IPS-20b (cell line): ENCODE measurements around the gene FECH.

Source experiments
- H3K27ac ChIP-seq: one replicate; pipeline ENCODE4 v1.5.1; 2013; ENCODE audit warnings: low read length
- H3K27me3 ChIP-seq: 2 replicates; pipeline ENCODE4 v1.6.1; 2013; ENCODE audit warnings: mild to moderate bottlenecking, low read length, inconsistent platforms; ENCODE audit not compliant: insufficient read depth
- H3K36me3 ChIP-seq: 2 replicates; pipeline ENCODE4 v1.6.1; 2013; ENCODE audit warnings: low read depth, mild to moderate bottlenecking, inconsistent platforms, low read length, moderate library complexity; ENCODE audit not compliant: insufficient read depth
- H3K4me1 ChIP-seq: 2 replicates; pipeline ENCODE4 v1.6.1; 2013; ENCODE audit warnings: mild to moderate bottlenecking, control low read depth, inconsistent platforms, low read length, moderate library complexity; ENCODE audit not compliant: insufficient read depth
- H3K4me3 ChIP-seq: 2 replicates; pipeline ENCODE4 v1.5.1; 2013; ENCODE audit warnings: mild to moderate bottlenecking, low read length, inconsistent platforms
- H3K9ac ChIP-seq: 2 replicates; pipeline ENCODE4 v1.6.1; 2013; ENCODE audit warnings: low read depth, mild to moderate bottlenecking, inconsistent platforms, low read length, moderate library complexity
- H3K9me3 ChIP-seq: 2 replicates; pipeline ENCODE4 v1.6.1; 2013; ENCODE audit warnings: mild to moderate bottlenecking, low read depth, low read length, inconsistent platforms; ENCODE audit not compliant: insufficient read depth

Gene FECH

GRCh38 chr18:57576316-57576715 lies 10.2 kb downstream of the FECH start:
- Histone ChIP-seq H3K36me3 (peaks cover 41% of the 10 kb centered on the region), H3K4me3 (no peak overlapping the region)

GRCh38 chr18:57575542-57575941 lies 11.0 kb downstream of the FECH start:
- H3K9me3 ChIP-seq, result no peaks in the 10 kb centered on the region
- H3K4me3 ChIP-seq, result no peak overlapping the region
- no peak overlapping the region for H3K27ac ChIP-seq
- no peaks in the 10 kb centered on the region for H3K4me1 ChIP-seq
- no peaks in the 10 kb centered on the region for H3K27me3 ChIP-seq
- no peak overlapping the region for H3K9ac ChIP-seq
- H3K36me3 ChIP-seq, result peaks cover 46% of the 10 kb centered on the region

More at GRCh38 chr18:57576316-57576715, 10.2 kb downstream of the FECH start:
- Histone ChIP-seq H3K4me1 (no peaks in the 10 kb centered on the region), H3K9me3 (no peaks in the 10 kb centered on the region), H3K27ac (no peak overlapping the region), H3K27me3 (no peaks in the 10 kb centered on the region), H3K9ac (no peak overlapping the region)

GRCh38 chr18:57574866-57575265 lies 11.6 kb downstream of the FECH start:
- Histone ChIP-seq H3K27ac (no peak overlapping the region), H3K4me3 (no peak overlapping the region), H3K36me3 (peaks cover 53% of the 10 kb centered on the region), H3K9me3 (no peaks in the 10 kb centered on the region), H3K9ac (no peak overlapping the region), H3K27me3 (no peaks in the 10 kb centered on the region), H3K4me1 (no peaks in the 10 kb centered on the region)

- Histone ChIP-seq H3K4me3 (no peak overlapping the region), H3K9ac (no peak overlapping the region), H3K36me3 (peaks cover 63% of the 10 kb centered on the region), H3K9me3 (no peaks in the 10 kb centered on the region), H3K27me3 (no peaks in the 10 kb centered on the region), H3K27ac (no peak overlapping the region), H3K4me1 (no peaks in the 10 kb centered on the region)
Measured at GRCh38 chr18:57570162-57570561, 16.3 kb downstream of the FECH start.

GRCh38 chr18:57569133-57569532 lies 17.4 kb downstream of the FECH start:
- Histone ChIP-seq H3K9me3 (no peaks in the 10 kb centered on the region), H3K36me3 (peaks cover 54% of the 10 kb centered on the region), H3K4me1 (no peaks in the 10 kb centered on the region)

GRCh38 chr18:57561728-57562423 lies 24.6 kb downstream of the FECH start:
- Histone ChIP-seq H3K9me3 (no peaks in the 10 kb centered on the region), H3K4me1 (peaks cover 3% of the 10 kb centered on the region; the same call in 1 of the 2 replicates), H3K27ac (no peak overlapping the region), H3K36me3 (peaks cover 20% of the 10 kb centered on the region), H3K4me3 (no peak overlapping the region), H3K27me3 (no peaks in the 10 kb centered on the region), H3K9ac (no peak overlapping the region)

More at GRCh38 chr18:57569133-57569532, 17.4 kb downstream of the FECH start:
- Histone ChIP-seq H3K4me3 (no peak overlapping the region), H3K9ac (no peak overlapping the region), H3K27me3 (no peaks in the 10 kb centered on the region), H3K27ac (no peak overlapping the region)

GRCh38 chr18:57561261-57561660 lies 25.2 kb downstream of the FECH start:
- no peaks in the 10 kb centered on the region for H3K27me3 ChIP-seq
- H3K4me3 ChIP-seq, result no peak overlapping the region
- H3K9ac ChIP-seq, result no peak overlapping the region
- peaks cover 3% of the 10 kb centered on the region; the same call in 1 of the 2 replicates for H3K4me1 ChIP-seq
- no peak overlapping the region for H3K27ac ChIP-seq
- H3K36me3 ChIP-seq, result peaks cover 17% of the 10 kb centered on the region
- H3K9me3 ChIP-seq, result no peaks in the 10 kb centered on the region

GRCh38 chr18:57559314-57559713 lies 27.2 kb downstream of the FECH start:
- Histone ChIP-seq H3K27me3 (no peaks in the 10 kb centered on the region), H3K27ac (no peak overlapping the region), H3K4me3 (no peak overlapping the region), H3K4me1 (peaks cover 3% of the 10 kb centered on the region; the same call in 1 of the 2 replicates), H3K36me3 (peaks cover 10% of the 10 kb centered on the region), H3K9ac (no peak overlapping the region), H3K9me3 (no peaks in the 10 kb centered on the region)

GRCh38 chr18:57555134-57555533 lies 31.4 kb downstream of the FECH start:
- Histone ChIP-seq H3K27me3 (no peaks in the 10 kb centered on the region), H3K4me1 (no peaks in the 10 kb centered on the region), H3K27ac (no peak overlapping the region), H3K36me3 (peaks cover 13% of the 10 kb centered on the region), H3K4me3 (no peak overlapping the region), H3K9ac (no peak overlapping the region), H3K9me3 (no peaks in the 10 kb centered on the region)

GRCh38 chr18:57550510-57550909 lies 36.0 kb downstream of the FECH start:
- Histone ChIP-seq H3K4me3 (no peak overlapping the region), H3K36me3 (peaks cover 9% of the 10 kb centered on the region; the same call in 1 of the 2 replicates), H3K9ac (no peak overlapping the region), H3K4me1 (no peaks in the 10 kb centered on the region), H3K27me3 (no peaks in the 10 kb centered on the region), H3K27ac (no peak overlapping the region), H3K9me3 (no peaks in the 10 kb centered on the region)

GRCh38 chr18:57547260-57547659 lies 39.2 kb downstream of the FECH start:
- Histone ChIP-seq H3K4me1 (no peaks in the 10 kb centered on the region), H3K36me3 (peaks cover 4% of the 10 kb centered on the region; the same call in 1 of the 2 replicates), H3K4me3 (no peak overlapping the region), H3K9ac (no peak overlapping the region), H3K9me3 (no peaks in the 10 kb centered on the region), H3K27ac (no peak overlapping the region), H3K27me3 (no peaks in the 10 kb centered on the region)

GRCh38 chr18:57544936-57545660 lies 41.4 kb downstream of the FECH start:
- H3K9me3 ChIP-seq, result no peaks in the 10 kb centered on the region
- H3K4me1 ChIP-seq, result no peaks in the 10 kb centered on the region
- H3K36me3 ChIP-seq, result peaks cover 4% of the 10 kb centered on the region; the same call in 1 of the 2 replicates
- no peaks in the 10 kb centered on the region for H3K27me3 ChIP-seq
- H3K27ac ChIP-seq, result no peak overlapping the region
- H3K9ac ChIP-seq, result no peak overlapping the region
- no peak overlapping the region for H3K4me3 ChIP-seq
